Fibroblast of skin of right biceps (primary cell): ENCODE measurements around the gene CYP2U1.
A peak's percentile ranks its signal among the peaks of the same experiment; 100 is the strongest.
"Not testable (repeated sequence)": the region's sequence is repeated elsewhere in the genome, so short reads cannot be mapped to it uniquely, and the experiment has no call there.

Source experiments
- DNase-seq: peaks from one replicate; pipeline ENCODE4 v3.0.0-alpha.2; 2013

The CYP2U1 gene

DNA sequence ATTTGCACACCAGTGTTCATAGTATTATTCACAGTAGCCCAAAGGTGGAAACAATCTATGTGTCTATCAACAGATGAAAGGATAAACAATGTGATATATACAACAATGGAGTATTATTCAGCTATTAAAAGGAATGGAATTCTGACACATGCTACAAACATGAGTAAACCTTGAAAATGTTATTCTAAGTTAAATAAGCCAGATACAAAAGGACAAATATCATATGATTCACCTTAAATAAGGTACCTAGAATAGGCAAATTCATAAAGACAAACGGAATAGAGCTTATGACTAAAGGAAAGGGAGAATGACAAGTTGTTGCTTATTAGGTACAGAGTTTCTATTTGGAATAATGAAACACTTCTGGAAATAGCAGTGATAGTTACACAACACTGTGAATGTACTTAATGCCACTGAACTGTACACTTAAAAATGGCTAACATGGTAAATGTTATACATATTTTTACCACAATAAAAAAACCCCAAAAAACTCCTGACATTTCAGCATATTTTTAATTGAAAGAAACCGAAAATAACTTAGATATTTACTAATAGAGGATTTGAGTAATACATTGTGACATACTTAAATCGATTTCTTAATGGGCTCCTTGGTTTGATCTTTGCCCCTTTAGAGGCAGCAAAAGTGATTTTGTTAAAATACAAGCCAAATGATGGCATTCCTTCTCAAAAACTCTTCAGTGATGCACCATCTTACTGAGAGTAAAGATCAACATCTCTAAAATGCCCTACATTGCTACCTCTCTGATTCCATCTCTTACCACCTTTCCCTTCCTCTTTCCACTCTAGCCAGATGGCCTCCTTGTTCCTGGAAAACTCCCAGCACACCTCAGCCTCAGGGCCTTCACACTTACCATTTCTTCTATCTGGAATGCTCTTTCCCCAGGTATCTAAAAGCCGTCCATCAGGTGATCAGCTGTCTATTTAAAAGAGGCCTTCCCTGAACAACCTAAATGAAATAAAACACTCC, 8.6 kb upstream of the CYP2U1 start:
- DNase-seq: no peak

DNA sequence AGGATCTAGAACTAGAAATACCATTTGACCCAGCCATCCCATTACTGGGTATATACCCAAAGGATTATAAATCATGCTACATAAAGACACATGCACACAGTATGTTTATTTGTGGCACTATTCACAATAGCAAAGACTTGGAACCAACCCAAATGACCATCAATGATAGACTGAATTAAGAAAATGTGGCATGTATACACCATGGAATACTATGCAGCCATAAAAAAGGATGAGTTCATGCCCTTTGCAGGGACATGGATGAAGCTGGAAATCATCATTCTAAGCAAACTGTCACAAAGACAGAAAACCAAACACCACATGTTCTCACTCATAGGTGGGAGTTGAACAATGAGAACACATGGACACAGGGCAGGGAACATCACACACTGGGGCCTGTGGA, 5.6 kb upstream of the CYP2U1 start:
- not testable (repeated sequence) for DNase-seq

DNA sequence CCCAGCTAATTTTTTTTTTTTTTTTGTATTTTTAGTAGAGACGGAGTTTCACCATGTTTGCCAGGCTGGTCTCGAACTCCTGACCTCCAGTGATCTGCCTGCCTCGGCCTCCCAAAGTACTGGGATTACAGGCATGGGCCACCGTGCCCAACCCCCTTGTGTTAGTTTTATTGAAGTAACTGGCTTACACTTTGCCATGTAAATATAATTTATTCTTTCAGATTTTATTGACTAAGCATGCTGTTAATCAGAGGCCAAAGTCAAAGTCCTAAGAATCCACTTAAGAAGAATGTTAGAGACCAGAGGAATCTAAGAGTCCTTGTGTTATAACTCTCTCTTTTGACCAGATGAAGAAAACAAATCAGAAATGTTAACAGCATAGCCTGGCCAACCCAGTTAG, 4.5 kb upstream of the CYP2U1 start:
- not testable (repeated sequence) for DNase-seq

DNA sequence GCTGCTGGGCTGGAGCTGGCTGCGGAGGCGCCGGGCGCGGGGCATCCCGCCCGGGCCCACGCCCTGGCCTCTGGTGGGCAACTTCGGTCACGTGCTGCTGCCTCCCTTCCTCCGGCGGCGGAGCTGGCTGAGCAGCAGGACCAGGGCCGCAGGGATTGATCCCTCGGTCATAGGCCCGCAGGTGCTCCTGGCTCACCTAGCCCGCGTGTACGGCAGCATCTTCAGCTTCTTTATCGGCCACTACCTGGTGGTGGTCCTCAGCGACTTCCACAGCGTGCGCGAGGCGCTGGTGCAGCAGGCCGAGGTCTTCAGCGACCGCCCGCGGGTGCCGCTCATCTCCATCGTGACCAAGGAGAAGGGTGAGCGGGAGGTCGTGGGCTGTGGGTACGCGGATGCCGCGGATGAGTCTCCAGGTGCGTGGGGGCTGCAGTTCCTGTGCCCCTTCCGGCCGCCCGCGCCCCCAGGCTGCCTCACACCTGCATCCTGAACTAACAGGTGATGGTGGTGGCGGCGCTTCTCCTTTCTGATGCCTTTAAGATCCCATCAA, 499 bp downstream of the CYP2U1 start:
- DNase-seq: no peak

DNA sequence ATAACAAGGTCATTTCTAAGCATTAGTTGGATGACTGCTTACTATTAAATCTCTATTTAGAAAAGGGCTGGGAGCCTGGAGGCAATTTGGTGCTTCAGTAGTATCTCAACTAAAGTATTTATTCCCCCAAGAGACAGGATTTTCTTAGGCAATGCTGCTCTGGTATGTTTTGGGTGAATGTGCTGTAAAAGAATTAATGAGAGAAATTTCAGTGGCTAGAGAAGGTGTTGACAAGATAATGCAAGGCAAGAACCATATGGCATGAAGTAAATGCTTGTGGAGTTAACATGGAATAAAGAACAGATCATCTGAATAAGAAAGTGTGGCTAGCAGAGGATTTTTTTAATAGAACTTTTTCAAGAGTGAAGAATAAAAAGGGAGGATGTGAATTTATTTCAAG, 3.9 kb downstream of the CYP2U1 start:
- peak; percentile 17 for DNase-seq

DNA sequence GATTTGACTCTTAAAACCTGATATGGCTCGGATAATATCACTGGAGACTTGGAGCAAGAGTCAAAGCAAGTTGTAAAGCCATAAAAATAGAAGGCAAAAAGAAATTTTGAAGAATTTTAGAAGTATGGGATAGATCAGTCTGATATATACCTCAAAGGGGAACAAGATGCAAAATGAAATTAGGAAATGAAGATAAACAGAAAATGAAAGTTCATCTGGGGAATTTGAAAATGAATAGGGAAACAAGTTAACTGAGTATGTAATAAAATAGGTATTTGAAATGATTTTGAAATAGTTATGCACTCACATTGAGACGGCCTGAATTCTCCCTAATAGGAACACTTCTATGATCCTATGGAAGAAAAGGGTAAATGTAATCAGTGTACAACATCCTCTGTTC, 5.7 kb downstream of the CYP2U1 start:
- no peak for DNase-seq

DNA sequence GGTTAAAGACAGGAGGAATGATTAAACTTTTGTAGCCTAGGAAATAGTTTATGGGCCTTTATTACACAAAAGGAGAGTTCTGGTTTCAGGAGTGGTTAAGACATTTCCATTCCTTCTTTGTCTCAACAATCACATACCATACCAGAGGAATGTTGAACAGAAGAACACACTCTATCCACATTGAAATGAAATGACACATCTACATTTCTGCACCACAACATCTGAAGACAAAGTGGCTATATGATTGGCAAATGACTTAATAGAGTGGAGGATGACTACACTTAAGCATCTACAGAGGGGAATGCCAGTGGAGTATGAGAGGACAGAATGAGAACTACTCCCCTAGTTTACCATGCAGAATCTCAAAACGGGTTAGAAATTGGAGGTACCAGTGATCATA, 8.0 kb downstream of the CYP2U1 start:
- peak; percentile 71 for DNase-seq

DNA sequence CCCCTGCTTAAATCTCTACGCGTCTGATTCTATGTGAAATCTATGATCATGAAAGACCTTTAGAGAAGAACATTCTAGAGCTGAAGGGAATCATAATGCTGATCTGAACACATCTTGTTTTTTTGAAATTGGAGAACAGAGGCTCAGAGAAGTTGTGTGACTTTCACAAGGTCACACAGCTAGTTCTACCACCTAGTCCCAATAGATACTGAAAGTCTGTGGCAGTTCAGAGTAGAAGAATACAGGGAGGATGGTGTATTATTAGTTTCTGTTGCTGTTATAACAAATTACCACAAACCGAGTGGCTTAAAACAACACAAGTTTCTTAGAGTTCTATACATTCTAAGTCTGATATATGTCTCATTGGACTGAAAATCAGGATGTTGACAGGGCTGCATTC, 14.5 kb downstream of the CYP2U1 start:
- DNase-seq: no peak

DNA sequence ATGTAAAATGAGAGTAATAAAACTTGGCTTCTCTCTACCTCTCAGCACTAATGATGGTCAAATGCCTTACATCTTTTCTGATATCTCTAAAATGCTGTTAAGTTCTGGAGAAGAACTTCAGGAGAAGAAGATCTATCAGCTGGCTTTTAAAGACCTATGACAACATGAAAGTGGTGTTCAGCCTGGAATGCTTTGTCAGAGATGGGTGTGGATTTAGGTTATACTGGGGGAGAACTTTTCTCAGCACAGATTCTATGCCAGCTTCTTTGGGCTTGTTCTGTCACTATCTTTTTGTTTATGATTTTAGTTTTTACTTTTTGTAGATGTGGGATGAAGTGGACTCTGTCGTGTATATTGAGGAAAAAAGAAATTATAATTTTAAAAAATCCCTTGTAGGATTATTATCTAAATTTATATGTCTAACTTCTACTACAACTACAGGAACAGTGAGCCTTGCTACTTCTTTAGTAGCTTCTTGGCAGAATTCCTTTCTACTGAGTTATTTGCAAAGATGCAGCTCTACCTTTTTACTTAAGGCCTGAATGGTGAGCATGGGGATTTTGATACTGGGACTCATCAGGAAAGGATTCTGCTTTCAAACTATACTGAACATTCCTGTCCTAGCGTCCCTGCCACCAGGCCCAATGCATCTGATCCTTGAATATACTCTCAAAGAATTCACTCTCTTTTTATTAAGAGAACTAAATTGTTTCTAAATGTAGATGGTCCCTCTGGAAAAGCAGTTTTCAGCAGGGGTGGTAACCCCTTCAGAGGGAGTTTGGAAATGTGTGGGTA, 19.6 kb downstream of the CYP2U1 start:
- DNase-seq: peak; percentile 22

DNA sequence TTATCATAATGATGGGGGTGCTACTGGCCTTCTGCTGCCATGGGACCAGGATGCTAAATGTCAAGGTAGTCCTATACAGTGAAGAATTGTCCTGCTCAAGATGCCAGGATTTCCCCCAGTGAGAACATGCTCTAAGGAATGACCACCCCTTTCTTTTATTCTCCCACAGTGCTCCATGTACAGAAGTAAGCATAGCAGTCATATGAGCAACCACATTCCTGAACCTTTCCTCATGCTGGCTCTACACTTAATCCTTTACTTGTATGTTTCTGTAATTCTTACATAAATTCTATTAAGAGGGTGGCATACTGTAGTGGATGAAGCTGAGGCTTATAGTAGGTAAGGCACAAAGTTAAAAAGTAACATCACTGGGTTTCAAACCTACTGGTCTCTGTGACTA, 20.2 kb downstream of the CYP2U1 start:
- DNase-seq: peak; percentile 85

DNA sequence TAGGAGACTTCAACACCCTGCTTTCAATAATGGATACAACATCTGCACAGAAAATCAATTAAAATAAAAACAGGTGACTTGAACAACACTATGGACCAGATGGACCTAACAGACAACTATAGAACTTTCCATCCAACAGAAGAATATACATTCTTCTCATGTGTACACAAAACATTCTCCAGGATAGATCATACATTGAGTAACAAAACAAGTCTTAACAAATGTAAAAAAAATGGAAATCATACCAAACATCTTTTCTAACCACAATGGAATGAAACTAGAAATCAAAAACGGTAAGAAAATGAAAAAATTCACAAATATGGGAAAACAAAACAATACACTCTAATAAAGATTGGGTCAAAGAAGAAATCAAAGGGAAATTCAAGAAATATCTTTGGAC, 24.7 kb downstream of the CYP2U1 start:
- no peak for DNase-seq

DNA sequence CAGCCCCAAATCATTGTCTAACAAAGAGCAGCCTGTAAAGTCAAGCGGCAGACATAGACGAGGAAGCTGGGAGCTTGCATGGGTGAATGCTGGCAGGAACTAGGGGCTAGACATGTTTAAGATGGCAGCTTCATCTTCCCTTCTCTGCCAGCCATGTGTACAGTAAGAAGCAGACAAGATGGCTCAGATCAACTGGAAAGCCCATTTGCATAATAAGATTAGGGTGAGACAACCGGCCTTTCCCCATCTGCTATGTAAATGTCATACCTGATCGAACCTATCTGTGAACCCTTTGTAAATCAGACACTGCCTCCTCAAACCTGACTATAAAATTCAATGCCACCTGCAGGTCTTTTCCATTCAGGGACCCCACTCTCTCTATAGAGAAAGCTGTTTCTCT, 35.6 kb downstream of the CYP2U1 start:
- DNase-seq: no peak

DNA sequence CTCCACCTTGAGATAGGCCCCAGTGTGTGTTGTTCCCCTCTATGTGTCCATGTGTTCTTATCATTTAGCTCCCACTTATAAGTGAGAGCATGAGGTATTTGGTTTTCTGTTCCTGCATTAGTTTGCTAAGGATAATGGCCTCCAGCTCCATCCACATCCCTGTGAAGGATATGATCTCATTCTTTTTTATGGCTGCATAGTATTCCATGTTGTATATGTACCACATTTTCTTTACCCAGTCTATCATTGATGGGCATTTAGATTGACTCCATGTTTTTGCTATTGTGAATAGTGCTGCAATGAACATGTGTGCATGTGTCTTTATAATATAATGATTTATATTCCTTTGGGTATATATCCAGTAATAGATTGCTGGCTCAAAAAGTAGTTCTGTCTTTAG, 36.2 kb downstream of the CYP2U1 start:
- not testable (repeated sequence) for DNase-seq

DNA sequence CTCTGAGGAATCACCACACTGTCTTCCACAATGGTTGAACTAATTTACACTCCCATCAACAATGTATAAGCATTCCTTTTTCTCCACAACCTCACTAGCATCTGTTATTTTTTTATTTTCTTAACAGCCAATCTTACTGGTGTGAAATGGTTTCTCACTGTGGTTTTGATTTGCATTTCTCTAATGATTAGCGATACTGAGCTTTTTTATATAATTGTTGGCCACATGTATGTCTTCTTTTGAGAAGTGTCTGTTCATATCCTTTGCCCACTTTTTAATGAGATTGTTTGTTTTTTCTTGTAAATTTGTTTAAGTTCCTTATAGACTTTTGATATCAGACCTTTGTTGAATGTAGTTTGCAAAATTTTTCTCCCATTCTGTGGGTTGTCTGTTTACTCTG, 36.6 kb downstream of the CYP2U1 start:
- DNase-seq: not testable (repeated sequence)

DNA sequence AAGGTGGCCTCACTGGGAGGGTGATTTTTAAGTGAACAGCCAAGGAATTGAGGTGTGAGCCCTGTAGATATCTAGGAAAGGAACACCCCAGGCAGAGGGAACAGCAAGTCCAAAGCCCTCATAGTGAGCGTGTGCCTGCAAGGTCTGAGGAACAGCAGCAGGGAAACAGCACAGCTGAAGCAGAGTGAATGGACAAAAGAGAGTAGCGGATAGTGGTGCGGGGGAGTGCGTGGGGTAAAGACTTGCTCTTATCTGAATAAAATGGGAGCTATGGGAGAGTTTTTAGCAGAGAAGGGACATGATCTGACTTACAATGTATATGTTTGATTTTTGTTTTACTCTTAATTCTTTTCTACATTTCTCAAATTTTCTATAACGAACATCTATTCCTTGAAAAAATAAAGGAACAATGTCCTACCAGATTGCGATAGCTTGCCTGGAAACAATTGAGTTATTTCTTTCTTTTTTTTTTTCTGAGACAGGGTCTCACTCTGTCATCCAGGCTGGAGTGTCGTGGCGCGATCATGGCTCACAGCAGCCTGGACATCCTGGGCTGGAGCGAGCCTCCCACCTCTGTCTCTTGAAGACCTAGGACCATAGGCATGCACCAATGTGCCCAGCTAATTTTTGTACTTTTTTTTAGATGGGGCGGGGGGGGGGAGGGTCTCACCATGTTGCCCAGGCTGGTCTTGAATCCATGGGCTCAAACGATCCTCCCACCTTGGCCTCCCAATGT, 38.9 kb downstream of the CYP2U1 start:
- no peak for DNase-seq

DNA sequence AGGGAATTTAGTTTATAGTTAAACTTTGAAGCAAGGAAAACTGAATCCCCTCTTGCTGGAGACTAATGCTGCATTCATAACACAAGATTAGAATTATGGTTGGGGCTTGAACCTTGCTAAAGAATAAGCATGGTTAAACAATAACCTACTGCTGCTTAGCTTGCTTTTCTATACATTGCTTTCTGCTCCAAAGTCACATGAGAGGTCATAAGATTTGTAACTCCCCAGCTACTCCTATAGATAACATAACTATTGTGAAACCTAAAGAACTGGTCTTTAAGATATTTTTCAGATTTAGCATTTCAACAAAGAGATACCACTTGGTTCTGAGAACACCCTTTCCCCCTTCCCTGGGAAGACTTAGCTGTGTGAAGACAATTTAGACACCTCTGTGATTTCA, 41.3 kb downstream of the CYP2U1 start:
- DNase-seq: no peak

DNA sequence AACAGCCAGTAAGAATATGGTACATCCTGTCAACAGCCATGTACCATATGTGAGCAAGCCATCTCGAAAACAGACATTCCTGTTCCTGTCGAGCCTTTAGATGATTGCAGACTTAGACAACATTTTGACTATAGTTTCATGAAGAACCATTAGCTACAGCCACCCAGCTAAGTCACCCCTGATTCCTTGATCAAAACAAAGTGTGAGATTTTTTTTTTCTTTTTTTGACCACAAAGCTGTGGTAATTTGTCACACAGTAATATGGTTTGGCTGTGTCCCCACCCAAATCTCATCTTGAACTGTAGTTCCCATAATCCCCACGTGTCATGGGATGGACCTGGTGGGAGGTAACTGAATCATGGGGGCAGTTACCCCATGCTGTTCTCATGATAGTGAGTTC, 43.2 kb downstream of the CYP2U1 start:
- DNase-seq: no peak

DNA sequence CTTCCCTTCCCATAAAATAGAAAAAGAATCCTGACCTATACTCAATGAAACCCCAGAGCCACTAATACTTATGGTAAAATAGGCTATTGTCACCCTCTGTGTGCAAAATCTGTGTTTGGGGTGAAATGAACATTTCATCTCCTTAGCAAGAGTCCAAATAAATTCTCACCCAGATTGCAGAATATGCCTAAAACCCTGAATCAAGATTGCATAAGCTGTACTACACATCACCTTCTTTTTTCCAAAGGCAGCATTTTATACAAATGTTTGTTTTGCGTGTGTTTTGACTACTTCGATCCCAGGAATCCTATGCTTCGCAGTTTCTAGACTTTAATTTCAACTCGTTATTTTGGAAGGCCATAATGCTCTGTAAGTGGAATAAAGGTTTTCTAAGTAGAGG, 46.1 kb downstream of the CYP2U1 start:
- no peak for DNase-seq

DNA sequence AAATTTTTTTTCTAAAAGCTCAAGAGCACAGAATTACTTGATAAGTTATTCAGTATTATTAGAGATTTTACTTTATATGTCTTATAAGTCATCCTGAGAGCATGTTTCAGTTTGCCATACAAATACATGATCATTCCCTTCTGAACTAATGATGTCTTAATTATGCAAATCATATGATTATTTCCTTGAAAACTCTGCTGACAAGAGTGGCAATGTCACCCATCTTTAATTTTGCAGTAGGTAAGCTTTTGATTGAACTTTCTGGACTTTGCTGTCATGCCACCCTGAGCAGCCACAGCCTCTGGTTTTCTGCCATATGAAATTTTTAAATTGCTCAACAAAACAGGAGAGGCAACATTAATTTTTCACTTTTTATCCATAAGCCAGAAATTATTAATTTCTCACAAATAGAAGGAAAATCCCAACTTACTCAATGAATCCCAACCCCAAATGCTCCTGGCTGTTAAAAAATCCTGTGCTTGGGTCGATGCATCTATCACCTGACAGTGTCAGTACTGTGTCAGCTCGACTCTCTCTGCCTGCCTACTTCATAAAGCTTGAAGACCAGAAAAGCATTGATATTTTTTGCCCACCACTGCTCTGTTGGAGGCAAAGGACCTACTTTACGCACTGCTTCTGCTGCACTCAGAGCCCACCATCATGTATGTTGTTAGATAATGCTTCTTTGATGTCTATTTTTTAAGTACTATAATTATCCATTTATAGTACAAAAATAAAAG, 46.8 kb downstream of the CYP2U1 start:
- no peak for DNase-seq

DNA sequence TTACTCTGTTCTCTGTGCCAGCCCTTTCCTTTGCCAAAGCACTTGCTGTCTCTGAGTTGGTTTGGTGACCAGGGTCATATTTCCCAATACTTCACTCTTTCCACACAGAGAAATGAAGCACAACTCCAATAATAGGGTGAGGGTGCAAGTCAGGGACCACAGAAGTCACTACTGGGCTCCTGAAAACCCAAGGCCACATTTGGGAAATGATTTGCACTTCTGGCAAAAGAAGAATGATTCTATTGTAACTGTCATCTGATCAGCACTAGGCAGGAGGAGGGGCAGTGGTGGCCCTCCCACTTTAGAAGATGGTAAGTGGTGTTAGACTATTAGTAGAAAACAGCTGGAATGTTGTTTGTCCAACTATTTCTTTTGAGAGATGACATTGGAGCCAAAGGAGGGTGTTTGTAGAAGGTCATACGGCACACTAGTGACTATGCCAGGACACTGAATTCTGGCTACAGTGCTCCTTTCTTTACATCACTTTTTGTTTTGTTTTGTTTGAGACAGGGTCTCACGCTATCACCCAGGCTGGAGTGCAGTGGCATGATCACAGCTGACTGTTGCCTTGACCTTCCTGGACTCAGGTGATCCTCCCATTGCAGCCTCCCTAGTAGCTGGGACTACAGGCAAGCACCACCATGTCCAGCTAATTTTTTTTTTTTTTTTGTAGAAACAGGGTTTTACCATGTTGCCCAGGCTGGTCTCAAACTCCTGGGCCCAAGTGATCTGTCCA, 47.5 kb downstream of the CYP2U1 start:
- no peak for DNase-seq
